Hematopoietic multipotent progenitor cell treated with erythropoietin and hydrocortisone succinate and interleukin-3 and kit ligand, for 4 days (in vitro differentiated cells): ENCODE data around the gene IL18RAP.

ENCODE experiments used
- DNase-seq: peaks from one replicate; pipeline ENCODE4 v3.0.0-alpha.2; 2015

Gene IL18RAP

DNA sequence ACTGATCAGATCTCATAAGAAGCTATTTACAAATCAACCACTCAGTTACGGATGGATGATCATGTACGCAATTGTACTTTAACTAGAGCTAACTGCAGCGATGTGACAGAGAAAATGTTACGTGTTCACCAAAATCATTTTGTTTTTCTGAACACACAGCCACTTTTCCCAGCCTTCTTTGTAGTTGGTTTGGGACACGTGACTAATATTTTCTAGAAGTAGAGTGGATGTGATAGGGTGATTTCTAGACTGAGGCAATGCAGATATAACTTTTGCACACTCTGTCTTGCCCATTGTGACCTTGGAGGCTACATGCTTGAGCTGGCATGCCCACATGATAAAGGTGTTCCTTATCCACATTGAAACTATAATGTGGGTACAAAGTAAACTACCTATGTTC is 40.2 kb downstream of the IL18RAP start:
- DNase-seq: no peak

DNA sequence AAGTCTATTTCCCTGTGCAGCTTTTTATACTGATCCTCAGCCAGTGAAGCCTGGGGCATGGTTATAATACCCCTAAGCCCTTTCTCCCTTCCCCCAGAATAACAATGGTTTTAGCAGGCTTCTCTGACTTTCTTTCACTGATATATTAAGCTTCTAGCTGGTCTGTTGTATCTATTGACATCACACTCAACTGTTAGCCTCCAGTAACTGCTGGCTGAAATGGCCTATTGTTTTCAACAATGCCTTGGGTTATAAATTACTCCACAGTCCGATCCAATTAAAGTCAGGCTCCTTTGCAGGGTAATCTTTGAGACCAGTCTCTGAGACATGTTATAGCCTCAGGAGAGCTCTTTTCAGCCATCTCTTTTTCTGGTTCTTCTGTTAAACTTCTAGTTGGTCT is 47.2 kb downstream of the IL18RAP start:
- DNase-seq: no peak

DNA sequence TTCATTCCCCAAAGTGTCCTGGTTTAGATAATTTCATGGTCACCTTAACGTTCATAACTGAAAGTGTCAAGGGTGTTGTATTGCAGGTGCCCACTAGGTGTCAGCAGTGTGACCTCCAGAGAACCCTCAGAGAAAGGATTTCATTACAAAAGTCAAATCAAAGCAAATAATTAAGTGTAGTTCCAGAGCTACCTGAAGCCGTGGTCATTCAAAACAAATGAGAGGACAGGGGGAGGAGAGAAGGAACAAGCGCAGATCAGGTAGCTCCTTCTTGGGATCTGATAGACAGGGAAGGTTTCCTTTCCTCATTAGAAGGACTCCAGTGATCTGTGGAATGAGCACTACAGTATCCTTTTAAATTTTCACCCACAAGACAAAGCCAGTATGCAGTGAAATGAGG is 50.1 kb downstream of the IL18RAP start, which contains the start of gene SLC9A4:
SLC9A4 (plus strand) TSS at position 207 of the 400 bp plus-strand sequence. CDS start 534 bp downstream, outside the sequence.
- peak; percentile 69 for DNase-seq

DNA sequence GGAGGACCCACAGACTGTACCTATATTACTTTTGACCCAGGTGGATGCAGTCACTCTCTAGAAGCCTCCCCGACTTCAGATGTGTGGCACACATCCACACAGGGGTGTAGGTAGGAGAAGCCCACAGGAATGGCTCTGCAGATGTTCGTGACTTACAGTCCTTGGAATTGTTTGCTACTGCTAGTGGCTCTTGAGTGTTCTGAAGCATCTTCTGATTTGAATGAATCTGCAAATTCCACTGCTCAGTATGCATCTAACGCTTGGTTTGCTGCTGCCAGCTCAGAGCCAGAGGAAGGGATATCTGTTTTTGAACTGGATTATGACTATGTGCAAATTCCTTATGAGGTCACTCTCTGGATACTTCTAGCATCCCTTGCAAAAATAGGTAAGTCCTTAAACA is 50.7 kb downstream of the IL18RAP start:
- DNase-seq: no peak

DNA sequence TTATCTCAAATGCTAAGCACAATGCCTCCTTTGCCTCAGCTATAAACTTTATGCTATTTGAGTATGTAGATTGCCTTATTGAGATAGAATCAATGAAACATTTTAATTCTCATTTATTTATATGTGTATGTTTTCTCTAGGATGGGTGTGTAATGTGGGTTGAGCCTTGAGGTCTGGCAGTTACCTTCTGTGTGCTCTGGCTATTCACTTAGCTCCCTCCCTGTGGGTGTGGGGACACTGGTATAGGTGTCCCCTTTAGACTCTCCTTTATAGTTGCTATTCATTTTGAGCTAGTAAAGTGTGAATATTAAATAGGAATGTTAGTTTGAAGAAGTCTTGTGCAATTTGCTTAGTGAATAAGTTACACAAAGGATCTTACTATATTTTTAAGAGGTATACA is 51.8 kb downstream of the IL18RAP start:
- DNase-seq: no peak

DNA sequence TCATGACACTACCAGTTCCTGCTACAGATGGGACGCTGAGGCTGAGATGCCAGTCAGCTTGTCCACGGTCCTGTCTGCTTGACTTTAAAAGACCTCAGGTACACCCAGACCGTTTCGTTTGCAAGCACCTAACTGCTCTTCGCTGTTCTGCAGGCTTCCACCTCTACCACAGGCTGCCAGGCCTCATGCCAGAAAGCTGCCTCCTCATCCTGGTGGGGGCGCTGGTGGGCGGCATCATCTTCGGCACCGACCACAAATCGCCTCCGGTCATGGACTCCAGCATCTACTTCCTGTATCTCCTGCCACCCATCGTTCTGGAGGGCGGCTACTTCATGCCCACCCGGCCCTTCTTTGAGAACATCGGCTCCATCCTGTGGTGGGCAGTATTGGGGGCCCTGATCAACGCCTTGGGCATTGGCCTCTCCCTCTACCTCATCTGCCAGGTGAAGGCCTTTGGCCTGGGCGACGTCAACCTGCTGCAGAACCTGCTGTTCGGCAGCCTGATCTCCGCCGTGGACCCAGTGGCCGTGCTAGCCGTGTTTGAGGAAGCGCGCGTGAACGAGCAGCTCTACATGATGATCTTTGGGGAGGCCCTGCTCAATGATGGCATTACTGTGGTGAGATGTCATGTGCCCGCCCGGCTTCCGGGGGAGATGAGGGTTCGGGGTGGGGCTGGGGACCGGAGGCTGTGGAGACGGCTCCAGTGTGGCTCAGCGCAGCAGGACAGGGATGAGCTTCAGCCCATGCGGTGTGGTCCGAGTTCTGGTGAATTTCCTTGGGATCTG is 55.9 kb downstream of the IL18RAP start:
- no peak for DNase-seq

DNA sequence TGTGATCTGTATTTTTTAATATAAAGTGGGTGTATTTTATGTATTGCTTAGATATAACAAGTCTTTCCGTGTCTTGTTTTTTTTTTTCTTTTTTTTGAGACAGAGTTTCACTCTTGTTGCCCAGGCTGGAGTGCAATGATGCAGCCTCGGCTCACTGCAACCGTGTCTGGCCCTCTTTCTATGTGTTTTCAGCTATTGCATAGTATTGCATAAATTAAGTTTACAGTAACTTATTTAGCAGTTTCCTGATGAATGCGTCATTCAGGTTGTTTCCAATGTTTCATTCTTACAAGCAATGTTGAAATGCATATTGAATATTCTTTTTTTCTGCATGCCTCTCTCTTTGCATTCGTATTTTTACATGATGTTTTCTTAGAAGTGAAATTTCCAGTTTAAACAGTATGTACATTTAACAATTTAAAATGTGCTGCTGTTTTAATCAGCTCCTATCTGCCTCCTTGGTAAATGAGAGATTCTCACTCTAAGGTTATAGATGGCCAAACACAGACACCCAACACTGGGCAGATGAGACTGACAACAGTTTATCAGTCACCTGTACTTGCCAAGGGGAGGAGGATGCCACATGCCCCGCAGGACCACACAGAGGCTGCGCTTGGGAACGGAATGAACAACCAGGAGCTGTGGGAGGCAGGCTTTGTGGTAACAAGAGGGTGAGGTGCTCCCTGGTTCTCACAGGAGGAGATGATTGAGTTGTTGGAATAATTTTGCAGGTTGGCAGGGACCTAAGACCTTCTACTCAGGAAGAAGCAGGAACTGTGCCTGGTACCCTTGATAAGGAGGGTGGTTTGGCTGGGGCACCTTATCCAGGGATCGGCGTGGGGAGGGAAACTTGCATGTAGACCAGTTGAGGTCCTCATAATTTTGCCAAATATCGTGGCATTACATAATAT is 57.6 kb downstream of the IL18RAP start:
- DNase-seq: peak; percentile 15

DNA sequence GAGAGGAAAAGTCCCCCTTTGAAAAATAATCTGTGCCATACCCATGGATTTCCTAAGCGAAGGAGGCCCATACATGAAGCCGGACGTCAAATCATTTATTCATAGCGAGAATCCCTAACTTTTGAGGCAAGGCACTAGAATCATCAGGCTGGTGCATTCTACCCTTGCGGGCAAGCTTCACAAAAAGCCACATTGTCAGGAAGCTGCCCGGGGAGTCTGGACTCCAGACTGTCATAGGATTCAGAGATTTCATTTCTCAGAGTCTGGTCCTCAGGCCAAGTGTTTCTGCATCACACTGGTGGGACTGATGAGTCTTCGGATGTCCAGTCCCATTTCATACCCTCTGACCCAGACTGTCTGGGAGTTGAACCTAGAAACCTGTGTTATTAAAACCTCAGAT is 59.0 kb downstream of the IL18RAP start:
- DNase-seq: no peak

DNA sequence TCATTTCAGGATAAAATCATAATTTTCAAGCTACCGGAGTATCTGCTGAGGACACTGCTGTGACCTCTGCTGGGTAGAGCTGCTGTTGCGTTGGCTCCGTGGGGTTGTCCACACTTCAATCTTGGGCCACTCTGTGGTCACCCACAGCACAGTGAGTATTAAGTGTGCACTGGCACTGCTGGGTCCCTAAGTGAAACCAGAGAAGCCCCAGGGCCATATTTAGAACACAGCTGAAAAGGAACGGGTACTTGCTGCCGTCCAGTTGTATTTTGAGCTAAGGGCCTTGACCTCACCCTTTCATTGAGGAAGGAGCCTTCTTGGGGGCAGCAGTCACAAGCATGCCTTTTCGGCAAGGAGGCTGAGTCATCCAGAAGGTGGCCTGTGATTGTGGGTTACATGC is 60.1 kb downstream of the IL18RAP start:
- DNase-seq: no peak

DNA sequence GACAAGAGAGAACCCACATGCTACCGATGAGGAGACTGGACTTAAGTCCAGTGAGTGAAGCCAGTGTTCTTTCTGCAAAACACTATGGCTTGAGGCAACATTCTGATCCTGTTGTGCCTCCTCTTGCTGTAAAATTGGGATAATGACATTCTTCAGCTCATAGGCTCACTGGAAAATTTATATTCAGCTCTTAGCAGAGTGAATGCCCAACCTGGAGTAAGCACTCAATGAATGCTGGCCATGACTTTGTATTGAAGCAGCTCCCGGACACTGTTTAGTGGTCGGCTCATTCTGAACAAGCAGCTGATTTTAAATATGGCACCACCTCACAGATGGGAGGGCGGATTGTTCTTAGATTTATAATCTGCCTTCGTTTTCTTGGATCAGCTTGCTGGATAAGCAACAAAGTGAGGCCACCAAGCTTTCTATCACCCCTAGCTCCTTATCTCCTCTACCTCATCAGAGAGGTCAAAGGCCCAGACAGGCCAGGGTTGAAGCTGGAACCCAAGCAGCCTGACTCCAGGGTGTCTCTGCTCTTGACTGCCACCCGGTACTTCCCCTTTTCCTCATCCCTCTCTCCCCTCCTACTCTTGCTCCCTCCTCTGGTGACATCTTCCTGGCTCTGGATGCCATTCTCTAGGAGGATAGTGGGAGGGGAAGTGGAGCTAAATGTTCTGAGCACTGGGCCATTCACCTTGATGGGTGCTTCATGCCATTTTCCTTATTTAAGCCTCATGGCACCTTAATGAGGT is 61.5 kb downstream of the IL18RAP start:
- DNase-seq: no peak

DNA sequence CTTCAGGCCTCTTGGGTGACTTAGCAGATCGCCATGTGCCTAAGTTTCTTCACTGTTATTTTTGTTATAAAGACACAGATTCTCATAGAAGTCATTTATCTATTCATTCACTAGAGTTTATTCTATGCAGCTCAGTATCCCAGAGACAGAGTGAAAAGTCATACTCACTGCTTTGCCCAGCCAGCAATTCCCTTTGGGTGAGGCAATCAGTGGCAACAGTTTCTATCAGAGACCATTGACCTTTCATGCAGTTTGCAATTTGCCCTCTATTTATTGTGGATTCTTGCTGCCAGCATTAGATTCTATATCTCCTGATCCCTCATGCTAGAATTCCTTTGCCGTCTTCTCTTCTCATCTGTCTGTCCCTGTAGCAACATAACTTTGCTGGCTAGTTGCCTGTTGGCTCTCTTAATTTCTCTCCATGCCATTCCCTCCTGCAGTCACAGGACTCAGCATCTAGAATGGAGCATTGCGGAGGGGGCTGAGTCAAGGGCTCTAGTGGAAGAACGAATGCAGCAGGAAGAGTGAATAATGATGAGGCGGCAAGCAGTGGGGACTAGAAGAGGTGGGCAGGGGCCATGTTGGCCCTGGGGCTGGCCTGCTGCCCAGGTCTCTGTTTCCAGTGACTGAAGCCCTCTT is 62.3 kb downstream of the IL18RAP start:
- DNase-seq: no peak

DNA sequence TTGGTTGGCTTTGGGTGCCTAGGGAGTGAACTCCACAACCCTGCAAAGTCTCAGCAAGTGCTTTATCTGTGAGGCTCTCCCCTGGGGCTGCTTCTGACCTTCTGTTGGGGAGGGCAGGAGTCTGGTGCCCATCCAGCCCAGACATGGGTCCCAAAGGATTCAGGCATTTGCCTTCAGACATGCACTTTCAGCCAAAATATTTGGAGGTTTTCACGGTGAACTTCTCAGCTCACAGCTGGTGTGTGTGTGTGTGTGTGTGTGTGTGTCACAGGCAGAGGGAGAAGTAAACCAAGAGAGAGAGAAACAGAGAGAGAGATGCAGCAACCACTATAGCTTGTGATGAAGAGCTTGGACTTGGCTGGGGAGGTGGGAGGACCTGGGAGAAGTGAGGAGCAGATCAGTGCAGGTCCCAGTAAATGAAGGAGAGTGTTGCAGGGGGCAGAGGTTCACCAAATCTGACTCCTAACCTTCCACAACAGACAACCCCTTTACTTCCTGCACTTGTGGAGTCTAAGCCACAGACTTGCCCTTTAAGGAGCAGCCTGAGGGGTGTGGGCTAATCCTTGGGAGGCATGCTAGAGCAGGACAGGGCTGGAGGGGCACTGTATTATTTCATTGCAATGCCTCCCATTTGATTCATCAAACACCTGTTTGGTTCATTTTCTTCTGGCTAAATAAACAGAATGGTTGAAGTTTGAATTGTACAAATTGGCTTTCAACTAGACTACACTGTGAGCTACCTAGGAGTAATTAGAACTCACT is 64.2 kb downstream of the IL18RAP start:
- no peak for DNase-seq

DNA sequence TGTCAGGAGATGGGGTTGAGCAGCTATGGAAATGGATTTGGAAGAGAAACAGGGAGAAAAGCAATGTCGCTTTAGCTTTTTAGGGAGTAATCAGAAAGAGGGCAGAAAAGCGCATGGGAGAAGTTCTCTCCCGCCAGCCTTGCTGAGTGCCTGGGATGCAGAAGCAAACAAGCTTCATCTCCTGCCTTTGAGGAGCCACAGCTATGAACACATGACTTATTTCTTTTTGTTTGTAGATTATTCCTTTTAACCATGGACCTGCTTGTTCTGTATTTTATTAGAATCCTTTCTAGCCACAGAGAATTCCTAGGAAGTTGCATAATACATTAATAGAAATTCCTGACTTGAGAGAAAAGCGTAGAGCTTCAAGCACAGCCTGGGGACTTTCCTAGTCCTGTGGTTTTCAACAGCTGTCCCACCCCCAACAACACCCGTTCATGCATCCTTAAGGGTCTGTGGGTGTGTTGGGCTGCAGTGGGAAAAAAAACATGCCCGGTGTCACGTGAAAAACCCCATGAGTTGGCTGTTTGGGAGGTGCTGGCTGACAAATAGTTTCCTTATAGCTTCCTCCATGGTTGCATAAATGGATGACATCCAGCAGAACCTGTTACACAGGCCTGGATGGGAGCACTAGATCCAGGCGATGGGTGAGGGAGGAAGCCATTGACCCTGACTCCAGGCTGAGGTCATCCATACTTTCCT is 65.0 kb downstream of the IL18RAP start:
- peak; percentile 30 for DNase-seq

DNA sequence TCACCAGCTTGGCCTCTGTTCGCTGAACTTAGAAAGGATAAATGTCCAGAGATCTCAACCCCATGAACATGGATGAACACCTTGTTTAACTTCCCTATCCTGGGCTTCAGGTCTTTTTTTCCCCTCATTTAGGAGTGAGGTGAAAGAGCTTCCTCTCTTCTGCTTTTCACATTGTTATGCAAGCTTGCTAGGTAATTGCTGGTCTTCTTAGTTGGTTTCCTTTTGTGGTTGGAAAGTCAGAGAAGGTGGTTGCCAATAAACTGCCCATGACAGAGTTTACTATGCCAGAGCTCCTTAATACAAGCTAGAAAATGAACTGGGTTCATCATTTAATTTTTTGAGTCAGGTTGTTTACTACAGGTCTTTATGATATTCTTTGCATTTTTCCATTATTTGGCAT is 66.7 kb downstream of the IL18RAP start:
- DNase-seq: peak; percentile 66

DNA sequence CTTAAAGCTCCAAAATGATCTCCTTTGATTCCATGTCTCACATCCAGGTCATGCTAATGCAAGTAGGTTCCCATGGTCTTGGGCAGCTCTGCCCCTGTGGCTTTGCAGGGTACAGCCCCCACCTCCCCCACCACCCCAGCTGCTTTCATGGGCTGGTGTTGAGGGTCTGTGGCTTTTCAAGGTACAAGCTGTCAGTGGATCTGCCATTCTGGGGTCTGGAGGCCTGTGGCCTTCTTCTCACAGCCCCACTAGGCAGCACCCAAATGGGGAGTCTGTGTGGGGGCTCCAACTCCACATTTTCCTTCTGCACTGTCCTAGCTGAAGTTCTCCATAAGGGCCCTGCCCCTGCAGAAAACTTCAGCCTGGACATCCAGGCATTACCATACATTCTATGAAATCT is 69.0 kb downstream of the IL18RAP start:
- no peak for DNase-seq

DNA sequence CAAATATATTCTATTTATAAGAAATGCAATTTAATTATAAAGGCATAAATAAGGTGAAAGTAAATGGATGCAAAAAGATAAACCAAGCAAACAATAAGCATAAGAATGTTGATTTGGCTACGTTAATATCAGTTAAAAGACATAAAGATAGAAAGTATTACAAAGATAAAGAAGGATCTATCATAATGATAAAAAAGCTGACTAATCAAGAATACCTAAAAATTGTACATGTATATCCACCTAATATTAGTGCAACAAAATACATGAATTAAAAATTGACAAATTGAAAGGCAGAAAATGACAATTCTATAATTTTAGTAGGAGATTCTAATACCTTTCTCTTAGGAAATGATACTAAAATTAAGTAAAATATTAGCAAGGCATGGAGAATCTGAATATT is 71.6 kb downstream of the IL18RAP start:
- DNase-seq: no peak

DNA sequence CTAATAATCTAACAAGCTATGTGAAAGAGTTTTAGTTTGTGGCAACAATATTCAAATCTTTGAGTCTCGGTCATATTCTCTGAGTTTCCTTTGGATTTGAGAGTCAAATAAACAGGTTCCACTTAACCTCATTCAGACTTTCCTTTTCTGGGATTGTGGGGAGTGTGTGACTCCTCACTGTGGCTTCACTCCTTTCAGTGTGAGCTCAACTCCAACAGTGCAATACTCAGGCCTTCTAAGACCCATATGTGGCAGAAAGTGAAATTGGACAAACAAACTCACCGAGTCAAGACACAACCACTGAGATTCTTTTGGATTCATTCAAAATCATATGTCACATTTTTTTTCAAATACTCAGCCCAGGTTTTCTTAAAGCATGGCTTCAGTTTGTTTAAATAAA is 75.5 kb downstream of the IL18RAP start:
- no peak for DNase-seq

DNA sequence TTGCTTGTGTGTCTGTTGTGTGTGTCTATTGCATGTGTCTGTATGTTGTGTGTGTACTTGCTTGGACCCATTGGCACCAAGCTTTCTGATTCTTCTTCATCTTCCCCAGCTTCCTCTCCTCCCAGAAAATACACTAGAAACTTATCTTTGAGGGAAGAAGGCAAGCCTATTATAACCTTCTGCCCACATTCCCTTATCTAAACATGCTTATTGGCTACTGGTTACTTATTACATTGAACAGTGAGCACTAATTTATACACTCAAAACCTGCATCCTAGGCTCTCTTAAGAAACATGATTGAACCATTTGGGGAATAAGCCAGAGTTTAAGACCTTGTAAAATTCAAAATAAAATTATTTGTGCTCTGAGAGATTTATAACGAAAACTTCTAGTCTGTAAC is 76.6 kb downstream of the IL18RAP start:
- no peak for DNase-seq
